GM18508 (cell line): ENCODE measurements around the gene EYA3.

ENCODE experiments used
- ATAC-seq: cut with Tn5 transposase; IDR thresholded peaks from one replicate; pipeline ENCODE4 v1.9.1; 2021; ENCODE audit warnings: moderate number of reproducible peaks; ENCODE audit not compliant: insufficient read depth, unreplicated experiment

Gene EYA3

DNA sequence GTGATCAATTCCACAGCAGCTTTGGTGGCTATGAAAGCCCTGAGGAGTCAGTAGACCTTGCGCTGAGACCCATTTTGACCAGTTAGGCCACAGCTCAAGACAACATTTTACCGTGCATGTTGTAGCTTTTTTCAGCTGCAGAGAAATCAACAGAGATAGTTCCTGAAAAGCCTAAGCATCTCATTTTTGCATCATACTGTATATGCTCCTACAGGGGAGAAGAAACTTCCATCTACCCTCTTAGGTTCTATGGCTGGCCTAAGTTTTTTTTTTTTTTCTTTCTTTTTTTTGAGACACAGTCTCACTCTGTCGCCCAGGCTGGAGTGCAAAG lies 24.8 kb upstream of the EYA3 start:
- ATAC-seq: no peak

DNA sequence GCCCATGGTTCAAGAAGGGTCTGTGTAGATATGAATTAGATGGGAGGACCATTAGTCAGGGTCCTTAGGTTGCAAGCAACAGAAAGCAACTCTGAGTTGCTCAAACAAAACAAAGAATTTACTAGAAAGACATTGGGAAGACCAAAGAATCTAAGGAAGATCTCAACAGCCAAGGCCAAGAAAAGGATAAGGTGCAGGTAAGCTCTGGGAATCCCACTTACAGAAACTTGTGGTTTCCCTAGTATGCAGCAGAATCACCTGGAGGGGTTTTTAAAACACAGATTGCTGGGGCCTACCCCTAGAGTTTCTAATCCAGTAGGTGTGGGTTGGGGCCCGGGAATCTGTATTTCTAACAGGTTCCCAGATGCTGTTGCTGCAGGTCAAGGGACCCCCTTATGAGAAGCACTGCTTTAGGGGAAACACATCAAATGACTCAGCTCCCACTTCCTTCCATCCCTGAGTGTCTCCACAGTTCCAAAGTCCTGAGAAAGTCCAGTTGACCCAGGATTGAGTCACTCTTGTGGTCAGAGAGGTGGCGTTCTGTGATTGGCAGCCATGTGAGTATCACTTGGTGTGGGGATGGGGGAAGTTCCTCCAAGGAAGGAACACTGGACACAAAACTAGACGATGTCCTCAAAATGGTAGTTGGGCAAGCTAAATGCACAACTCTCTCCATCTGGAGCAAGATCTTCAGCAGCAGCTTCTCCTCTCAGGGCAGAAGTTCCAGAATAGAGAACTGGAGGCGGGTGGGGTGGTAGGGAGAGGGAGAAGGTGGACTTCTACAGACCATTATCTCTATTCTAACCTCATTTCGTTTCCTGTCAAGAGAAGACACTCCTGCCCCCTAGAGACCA lies 24.2 kb upstream of the EYA3 start:
- ATAC-seq: no peak

DNA sequence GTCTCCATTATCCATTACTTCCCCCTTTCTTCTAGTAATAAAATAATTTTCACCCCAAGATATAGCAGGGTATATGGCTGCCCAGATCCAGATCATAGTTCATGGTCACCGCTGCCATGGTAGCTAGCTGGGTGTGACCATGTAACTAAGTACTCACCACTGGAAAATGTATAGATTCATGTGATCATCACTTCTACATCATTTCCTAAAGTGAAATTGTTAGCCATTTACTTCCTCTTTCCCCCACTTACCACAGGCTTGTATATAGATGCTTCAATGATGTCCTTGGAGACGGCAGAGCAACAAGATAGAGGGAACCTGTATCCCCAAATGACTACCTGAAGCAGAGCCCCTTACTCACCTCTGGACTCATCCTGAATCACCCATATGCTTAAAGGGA lies 22.7 kb upstream of the EYA3 start:
- ATAC-seq: no peak

DNA sequence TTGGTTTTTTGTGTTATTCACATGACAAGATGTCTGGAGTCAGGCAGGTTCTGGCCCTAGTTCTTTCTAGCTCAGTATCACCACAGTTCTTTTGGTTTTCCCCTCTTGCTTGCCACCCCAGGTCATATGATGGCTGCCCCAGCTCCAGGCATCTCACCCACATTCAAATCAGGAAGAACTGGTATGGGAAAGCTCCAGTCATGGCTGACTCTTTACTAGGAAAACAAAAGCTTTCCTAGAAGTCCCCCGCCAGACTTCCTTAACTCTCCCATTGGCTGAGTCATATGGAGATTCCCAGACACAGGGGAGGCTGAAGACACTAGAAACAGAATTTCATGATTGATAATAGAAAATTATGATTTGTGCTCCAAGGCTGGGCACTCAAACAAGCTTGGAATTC lies 22.1 kb upstream of the EYA3 start:
- no peak for ATAC-seq

DNA sequence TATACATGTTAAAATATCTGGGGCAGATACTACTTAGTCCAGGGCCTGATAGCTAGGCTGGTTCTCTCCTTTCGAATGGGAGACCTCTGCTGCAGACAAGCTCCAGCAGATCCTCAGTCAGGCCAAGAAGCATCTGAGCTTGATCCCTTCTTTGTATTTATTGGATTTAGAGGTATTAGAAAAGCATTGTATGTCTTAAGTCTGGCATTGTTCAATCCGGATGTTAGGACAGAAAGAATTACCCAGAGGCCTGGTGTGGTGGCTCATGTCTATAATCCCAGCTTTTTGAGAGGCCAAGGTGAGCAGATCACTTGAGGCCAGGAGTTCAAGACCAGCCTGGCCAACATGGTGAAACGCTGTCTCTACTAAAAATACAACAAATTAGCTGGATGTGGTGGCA lies 21.2 kb upstream of the EYA3 start:
- ATAC-seq: no peak

DNA sequence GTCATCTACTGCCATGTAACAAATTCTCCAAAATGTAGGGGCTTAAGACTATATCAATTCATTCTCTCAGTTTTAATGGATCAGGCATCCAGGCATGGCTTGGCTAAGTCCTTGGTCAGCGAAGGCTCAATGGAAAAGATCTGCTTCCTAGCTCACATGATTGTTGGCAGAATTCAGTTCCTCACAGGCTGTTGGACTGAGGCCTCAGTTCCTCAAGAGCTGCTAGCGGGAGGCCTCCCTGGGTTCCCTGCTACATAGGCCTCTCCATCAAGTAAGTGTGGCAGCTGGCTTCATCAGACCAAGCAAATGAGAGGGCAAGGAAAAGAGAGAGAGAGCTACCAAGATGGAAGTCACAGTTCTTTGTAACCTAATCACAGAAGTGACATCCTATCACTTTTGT lies 19.6 kb upstream of the EYA3 start:
- ATAC-seq: no peak

DNA sequence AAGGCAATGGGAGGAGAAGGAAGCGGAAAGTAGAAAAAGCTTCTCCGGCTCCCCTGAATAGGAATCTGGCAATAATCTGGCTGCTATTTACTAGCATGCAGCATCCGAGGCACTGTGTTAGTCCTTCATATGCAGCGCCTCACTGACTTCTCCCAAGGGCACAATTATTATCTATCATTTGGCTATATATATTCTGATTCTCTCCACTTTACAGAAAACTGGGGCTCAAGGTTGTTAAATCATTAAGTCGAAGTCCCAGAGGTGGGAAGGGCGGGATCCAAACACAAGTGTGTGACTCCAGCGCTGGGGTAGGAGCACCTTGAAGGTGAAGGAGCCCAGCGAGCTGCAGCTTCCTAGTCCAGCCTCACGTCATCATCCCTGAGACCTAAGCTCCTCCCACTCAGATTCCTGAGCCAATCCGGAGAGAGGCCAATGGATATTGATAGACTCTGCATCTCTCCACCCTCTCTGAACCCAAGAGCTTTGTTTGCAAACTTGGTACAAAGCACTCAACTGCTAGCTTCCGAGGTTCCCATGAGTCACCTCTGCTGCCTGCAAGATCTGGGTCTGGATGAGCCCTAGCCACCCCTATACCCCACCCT lies 16.6 kb upstream of the EYA3 start:
- ATAC-seq: no peak

DNA sequence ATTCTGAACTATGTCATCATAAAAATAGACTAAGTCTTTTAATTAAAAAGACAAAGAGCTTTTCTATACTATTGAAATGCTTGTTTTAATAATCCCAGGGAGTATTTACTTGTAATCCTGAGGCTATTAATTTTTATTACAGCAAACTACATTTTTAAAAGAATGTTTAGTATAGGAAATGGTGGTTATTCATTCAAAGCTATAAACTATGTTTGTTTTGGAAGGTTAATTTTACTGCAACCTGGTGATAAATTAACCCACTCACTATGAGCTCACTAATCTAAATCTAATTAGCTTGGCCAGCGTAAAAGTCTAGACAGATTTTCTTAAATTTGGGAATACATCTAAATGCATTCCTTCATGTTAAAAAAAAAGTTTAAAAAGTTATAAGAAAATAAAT lies 13.8 kb upstream of the EYA3 start:
- ATAC-seq: no peak

DNA sequence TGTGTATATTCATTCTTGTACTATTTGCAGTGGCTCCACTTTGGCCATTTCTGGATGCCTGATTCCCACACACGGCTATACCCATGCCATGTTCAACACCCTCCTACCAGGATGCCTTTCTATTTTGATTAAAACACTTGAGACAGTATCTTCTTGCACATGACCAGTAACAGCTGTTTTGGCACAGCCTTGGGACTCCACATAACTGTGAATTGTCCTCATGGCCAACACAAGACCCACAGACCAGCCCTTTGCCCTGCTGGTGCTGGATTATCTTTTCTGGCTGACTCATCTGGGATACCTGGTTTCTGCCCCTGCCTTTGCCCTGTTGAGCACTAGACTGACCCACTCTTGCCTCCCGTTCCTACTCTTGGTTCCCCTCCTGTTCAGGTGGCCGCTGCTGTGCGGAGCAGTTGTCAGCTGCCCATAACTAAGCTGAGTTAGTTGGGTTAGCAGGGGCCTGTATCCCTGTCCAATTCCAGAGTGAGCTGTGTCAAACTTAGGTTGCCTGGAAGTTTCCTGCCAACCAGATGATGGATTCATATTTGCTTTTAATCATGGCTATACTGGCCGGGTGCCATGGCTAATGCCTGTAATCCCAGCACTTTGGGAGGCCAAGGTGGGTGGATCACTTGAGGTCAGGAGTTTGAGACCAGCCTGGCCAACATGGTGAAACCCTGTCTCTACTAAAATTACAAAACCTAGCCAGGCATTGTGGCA lies 10.8 kb upstream of the EYA3 start:
- ATAC-seq: no peak

DNA sequence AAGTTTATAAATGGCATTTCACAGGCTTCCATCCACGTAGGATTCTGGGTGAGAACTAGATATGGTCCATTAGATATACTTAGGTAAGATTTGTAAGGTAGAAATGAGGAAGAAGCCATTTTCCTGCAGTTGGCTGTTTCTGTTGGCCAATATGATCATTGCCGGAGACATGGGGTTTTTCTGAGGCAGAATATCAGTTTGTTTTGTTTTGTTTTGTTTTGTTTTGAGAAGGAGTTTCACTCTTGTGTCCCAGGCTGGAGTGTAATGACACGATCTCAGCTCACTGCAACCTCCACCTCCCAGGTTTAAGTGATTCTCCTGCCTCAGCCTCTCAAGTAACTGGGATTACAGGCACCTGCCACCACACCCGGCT lies 8.7 kb upstream of the EYA3 start:
- ATAC-seq: no peak

DNA sequence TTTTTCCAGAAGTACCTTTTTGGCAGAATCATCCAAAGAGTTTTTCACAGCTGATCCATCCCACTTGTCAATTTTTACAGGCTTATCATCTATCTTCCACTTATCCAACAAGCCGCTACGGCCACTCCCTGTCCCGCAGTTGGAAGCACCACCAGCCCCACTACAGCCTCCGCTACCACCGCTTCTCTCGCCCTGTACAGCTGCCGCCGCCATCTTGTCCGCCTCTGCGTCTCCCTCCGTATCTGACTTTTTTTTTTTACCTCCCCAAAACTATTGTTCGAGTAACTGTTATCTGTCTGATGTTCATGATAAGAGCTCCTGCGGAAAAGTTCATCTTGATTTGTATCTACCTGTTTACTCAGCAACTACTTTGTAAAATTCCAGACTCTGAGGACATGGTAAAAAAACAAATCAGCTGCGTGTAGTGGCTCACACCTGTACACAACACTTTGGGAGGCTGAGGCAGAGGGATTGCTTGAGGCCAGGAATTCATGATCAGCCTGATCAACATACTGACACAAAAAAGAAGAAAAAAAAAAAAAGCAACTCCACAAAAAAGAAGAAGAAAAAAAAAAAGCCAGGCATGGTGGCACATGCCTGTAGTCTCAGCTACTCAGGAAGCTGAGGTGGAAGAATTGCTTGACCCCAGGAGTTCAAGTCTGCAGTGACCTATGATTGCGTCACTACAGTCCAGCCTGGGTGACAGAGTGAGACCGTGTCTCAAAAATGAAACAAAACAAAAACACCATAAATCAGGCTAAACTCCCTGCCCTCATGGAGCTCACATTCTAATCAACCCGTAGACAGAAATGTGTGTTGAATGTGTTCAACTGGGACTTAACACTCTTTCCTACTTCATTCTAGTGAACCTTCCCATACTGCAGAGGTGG lies 8.0 kb upstream of the EYA3 start:
- no peak for ATAC-seq

DNA sequence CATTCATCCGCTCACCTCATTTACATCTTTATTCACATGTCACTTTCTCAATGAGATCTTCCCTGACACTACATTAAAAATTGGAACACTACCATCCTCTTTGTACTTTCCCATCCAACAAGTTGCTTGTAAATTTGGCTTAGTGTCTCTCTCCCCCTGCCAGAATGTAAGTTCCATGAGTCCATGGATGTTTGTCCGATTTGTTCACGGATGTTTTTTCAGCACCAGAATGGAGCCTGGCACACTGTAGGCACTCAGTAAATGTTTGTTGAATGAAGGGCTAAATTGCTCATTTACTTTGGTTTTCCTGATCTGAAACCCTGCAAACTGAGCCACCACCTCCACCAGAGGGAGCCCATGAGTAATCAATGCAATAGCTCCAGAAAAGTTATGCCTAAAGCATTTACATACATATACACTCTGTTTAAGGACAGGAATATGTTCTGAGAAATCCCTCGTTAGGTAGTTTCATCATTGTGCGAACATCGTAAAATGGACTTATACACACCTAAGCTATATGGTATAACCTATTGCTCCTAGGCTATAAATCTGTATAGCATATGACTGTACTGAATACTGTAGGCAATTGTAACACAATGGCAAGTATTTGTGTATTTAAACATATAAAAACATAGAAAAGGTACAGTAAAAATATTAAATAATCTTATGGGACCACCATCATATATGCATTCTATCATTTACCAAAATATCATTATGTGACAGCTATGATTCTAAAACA lies 2.8 kb upstream of the EYA3 start:
- no peak for ATAC-seq

DNA sequence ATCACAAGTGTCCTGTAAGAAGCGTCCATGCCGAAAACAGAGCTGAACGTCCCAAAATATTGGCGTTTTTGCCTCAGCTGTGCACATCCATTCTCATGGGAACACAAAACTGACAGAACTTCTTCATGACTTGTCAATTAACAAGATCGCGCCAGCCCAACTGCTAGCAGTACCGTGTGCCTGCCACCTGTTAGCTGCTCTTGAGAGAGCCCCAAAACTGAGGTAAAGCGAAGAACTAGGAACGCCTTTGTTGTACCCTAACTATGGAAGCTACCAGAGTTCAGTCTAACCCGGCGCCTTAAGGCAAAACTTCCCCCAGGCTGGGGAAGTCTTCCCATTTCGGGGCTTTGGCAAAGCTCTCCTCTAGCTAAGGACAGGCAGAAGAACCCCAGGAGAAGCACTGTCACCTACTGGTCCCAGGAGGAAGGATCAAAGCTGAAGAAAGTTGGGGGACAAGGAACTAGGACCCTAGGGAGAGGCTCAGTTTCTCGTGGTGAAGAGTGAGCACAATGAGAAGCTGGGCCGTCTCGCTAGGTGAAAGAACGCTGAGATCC lies 719 bp downstream of the EYA3 start:
- no peak for ATAC-seq

DNA sequence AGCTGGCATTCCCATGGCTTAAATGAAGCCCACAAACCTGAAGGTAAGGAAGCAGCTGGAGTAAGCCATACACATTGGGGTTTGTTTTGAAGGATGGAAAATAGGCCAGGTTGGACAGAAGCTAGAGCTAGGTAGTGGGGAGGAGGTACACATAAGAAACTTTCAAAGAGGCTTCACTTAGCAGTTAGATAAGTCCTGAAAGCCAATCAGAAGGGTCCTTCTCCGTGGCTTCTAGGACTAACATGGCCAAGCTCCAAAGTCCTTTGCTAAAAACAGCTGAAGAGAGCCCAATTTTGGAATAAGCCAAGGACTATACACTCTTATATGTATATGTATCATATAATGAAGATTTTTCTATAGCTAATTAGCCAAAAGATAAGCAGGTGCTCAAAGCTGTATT lies 1.8 kb downstream of the EYA3 start:
- ATAC-seq: no peak

DNA sequence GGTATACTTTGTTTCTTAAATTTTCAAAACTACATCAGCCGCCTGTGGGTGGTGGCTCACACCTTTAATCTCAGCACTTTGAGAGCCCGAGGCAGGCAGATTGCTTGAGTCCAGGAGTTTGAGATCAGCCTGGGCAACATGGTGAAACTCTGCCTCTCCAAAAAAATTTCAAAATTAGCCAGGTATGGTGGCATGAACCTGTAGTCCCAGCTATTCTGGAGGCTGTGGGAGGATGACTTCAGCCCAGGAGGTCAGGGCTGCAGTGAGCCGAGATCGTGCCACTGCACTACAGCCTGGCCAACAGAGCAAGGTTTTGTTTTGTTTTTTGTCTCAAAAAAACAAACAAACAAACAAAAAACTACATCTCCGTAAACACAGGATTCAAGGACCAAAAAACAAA lies 3.3 kb downstream of the EYA3 start:
- ATAC-seq: no peak

DNA sequence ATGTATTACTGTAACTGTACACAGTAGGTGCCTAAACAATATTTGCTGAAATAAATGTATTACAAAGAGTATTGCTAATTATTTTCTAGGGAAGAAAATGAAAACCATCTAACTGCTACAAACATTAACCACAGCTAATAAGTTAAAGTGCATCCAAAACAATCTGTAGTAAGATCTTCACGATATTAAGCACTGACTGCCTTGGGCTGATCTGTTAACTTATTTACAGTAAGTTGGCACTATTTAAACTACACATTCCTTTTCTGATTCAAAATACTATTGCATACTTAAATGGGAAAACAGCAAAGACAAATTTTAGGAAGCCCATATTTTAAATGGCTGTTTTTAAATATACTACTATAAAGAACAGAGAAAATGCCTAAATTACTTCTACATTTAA lies 4.5 kb downstream of the EYA3 start:
- ATAC-seq: no peak

DNA sequence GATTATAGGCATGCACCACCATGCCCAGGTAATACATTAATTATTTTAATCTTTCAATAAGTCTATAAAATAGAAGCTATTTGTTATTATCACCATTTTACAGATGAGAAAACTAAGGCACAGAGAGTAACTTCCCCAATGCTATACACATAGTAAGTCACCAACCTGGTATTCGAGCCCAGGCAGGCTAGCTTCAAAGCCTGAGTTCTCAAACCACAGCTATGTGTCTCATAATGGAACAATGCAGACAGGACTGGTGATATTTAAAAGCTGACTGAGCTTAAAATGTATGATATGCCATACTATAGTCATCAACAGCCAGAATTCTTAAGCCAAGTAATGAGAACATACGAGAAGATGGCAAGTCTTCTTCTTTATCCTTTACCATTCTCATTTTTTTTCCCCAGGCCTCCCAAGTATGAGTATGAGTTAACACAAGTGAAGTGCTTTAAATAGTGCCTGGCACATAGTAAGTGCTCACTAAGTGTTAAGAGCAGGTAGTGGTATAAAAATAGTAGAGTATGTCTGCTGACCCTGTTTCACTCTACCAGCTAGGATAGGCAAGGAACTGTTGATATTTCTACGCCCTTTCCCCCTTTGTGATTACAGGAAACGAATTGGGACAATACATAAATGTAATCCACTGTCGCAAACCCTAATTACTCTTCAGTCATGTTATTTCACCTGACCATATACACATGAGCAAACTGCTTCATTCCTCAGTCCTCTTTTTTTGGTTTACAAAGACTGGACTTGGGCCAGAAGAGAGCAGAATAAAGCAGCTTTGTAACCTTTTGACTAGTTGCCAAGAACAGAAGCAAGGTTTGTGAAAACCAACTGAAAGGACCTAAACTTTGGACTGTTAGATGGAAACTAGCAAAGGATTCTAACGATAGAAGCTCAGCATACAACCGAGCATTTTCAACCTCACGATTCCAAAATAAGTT lies 9.5 kb downstream of the EYA3 start:
- no peak for ATAC-seq

DNA sequence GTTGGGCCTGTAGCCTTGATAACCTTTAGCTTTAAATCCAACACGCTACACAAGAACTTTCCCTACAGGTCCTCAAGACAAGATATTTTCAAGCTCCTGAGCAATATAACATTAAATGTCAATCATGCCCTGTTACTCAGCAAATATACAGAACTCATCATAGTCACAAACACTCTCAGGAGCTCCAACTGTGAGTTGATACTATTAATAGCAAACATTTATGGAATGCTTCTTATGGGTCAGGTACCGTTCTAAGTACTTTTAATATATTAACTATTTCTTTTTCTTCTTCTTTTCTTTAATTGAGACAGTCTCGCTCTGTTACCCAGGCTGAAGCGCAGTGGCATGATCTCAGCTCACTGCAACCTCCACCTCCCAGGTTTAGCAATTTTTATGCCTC lies 10.1 kb downstream of the EYA3 start:
- no peak for ATAC-seq
